HK-2 (cell line): Measurements from ENCODE around the gene B3GALT2.

Experiments
- DNase-seq: peaks from one replicate; pipeline ENCODE4 v3.0.0-alpha.2; 2018; ENCODE audit not compliant: unreplicated experiment

Gene B3GALT2

GRCh38 chr1:193181985-193182384 lies 4.4 kb downstream of the B3GALT2 start:
- no peak for DNase-seq

DNA sequence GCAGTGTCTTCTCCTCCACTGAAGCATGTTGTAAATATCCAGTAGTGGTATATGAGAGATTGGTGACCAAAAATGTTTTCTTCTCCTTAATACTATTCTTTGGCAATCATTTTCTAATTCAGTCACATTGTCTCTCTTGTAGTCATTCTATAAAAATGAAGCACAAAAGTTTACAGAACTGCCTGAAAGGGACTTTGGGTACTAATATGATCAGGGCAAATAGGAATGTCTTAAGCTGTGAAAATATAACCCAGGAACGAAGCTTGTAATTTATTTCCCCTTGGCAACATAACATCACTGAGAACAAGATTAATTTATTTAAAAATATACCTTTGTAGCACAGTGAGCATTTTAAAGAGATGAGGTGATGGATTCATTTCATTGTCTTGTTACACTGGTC lies 4.9 kb downstream of the B3GALT2 start:
- DNase-seq: no peak

- DNase-seq: no peak
These were observed 7.3 kb downstream of the B3GALT2 start for GRCh38 chr1:193179094-193179493.

GRCh38 chr1:193176788-193177187 lies 9.6 kb downstream of the B3GALT2 start:
- no peak for DNase-seq

DNA sequence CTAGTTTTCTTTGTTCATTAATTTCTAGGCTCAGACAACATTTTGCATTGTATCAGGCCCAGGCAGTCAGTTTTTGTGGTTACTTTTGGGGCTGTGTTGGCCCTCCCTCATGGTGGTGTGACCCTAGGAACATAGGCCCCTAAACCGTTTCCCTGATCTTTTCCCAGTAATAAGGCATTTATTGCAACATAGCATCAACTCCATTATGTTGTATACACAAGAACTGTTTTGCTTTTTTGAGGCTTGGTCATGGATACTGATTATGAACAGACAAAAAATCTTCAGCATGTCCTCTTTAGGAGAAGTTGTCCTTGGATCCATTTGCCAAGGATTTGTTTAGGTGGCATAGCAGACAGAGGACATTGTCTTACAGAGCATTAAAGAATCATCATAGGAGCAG lies 10.3 kb downstream of the B3GALT2 start:
- no peak for DNase-seq

DNA sequence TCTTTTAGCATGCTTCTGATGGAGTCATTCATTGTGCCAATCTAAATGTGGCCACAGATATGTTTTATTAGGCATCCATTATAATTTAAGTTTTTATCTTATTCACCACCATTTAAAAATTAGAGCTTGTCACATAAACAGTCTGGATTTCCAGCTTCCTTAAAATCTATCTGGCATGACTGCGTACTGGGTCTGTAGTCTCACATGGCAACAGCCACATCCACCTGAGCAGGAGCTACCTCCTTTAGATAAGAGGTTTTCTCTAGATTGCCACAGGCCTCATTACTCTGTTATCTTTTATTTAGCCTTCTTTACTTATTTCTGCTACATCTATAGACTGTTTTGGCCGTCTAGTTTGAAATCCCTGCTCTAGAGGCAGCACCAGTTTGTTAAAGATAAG lies 29.1 kb downstream of the B3GALT2 start:
- DNase-seq: no peak

- DNase-seq: no peak
These were observed 29.6 kb downstream of the B3GALT2 start for GRCh38 chr1:193156822-193157142.

DNA sequence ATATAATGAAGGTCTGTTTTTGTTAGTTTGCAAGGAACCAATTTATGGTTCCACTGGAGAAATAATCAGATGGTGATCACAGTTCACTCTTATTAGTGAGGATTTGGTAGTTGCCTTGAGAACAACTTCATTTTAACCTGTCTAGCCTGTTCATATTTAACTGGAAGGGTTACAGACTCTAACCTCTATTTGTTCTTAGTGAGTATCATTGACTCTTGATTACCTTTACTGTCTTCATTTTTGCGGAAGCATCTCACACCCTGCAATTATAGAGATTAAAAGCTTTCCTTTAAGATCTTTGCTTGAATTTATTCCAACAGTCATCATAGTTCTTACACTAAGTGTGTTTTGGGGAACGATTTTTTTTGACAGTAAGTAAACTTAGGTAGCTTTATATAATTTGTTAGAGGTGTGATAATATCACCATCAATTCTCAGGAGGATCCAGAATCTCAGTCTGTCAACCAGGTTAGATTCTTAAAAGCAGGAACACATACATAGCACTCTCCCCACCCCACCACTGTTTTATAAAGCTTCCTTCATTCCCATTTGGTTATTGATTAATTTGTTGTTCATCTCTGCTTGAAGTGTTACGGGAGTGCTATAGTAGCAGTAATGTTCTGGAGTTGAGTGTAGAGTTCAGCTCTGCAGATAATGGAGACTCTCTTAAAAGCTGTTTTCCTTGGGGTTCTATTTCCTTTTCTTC lies 30.1 kb downstream of the B3GALT2 start:
- DNase-seq: no peak

- DNase-seq: no peak
These were observed 41.4 kb downstream of the B3GALT2 start for GRCh38 chr1:193144999-193145398.

DNA sequence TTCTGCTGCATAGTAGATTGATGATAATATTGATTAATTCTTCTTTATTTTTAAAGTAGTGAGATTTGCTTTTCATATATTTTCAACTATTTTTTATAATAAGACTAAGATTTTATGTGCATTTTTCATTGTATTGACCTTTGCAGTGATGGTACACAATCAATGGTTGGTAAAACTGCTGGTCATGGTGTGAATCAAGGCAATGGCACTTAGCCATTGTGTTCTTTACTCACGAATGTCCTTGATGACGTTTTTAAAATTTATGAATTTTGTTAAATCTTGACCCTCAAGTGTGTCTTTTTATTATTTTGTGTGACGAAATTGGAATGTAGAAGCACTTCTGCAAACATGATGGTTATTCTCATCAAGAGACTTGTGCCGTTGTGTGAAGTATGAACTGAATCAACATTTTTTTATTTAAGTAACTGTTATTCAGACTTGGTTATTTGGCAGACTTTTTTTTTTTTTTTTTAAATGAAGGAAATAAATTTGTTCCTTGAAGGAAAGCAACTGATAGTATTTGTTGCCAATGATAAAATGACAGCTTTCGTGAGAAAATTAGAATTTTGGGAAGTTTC lies 42.0 kb downstream of the B3GALT2 start:
- no peak for DNase-seq

- no peak for DNase-seq
These were observed 43.1 kb downstream of the B3GALT2 start for GRCh38 chr1:193143285-193143684.

DNA sequence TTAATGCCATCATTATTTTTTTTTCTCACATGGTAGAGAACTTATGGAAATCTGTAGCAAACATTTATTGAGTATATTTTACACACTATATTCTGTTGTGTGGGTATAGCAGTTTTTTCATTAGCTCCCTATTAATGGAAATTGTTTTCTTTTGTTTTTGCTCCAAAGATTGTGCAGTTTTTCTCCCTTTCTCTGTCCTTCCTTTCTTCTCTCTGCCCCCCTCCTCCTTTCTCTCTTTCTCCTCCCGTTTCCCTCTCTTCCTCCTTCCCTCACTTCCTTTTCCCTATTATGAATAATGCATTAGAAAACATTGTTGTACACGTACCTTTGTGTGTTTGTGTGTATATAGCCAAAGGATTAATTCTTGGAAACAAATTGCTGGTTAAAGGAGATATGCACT lies 44.0 kb downstream of the B3GALT2 start:
- DNase-seq: no peak

DNA sequence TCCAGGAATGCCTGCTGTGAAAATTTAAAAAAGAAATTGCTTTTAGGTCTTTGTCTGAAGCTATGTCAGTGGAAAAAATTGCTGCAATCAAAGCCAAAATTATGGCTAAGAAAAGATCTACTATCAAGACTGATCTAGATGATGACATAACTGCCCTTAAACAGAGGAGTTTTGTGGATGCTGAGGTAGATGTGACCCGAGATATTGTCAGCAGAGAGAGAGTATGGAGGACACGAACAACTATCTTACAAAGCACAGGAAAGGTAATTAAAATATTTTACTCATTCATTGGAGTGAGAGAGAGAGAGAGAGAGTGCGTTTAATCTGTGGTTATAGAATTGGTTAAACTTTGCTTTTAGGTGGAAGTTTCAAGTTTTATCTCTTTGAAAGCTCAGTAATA lies 44.6 kb downstream of the B3GALT2 start:
- no peak for DNase-seq

DNA sequence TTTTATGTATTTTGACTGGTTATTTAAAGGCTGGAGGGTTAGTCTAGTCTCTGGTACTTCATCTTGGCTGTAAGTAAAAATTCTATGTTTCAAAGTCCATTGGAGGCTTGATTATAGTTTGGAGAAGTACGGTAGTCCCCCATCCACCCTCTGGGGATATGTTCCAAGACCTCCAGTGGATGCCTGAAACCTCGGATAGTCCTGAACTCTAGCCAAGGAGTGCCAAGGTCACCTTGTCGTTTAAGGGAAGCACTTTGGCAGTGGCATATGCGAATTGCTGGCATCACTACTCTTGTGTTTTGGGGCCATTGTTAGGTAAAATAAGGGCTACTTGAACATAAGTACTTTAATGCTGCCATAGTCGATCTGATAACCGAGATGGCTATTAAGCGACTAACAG lies 46.2 kb downstream of the B3GALT2 start:
- DNase-seq: no peak

- no peak for DNase-seq
These were observed 55.0 kb downstream of the B3GALT2 start for GRCh38 chr1:193131266-193131860.
